ENCODE measurements around the gene LGALS3BP. TPM values are rescaled to one million over a fixed set of nuclear protein-coding genes. Genes with fewer than 3 reads are reported as not detected.
A peak's percentile ranks its signal among the peaks of the same experiment; 100 is the strongest.

LGALS3BP gene
- total RNA-seq, 1 donor from 2014 or later: 417 TPM

GRCh38 chr17:79006046-79006445, 26.3 kb upstream of the LGALS3BP start:
- H3K27me3 ChIP-seq (ENCODE audit: low read depth): no peaks in the 10 kb centered on the region
- intact Hi-C loops (cut with DNase I): no loop called here
- peaks cover 46% of the 10 kb centered on the region for H3K4me1 ChIP-seq
- no peak for TF ChIP-seq CTCF (IDR thresholded peaks at IDR 0.05)
- peaks cover 8% of the 10 kb centered on the region for H3K36me3 ChIP-seq
- DNase-seq: no peak
- H3K9me3 ChIP-seq: no peaks in the 10 kb centered on the region
- no peak overlapping the region for H3K4me3 ChIP-seq
- H3K27ac ChIP-seq: peak overlapping the region; percentile 56
- no peak for ATAC-seq

- Histone ChIP-seq H3K9me3 (no peaks in the 10 kb centered on the region), H3K27me3 (ENCODE audit: low read depth) (no peaks in the 10 kb centered on the region), H3K4me3 (no peak overlapping the region), H3K4me1 (peaks cover 44% of the 10 kb centered on the region), H3K27ac (peak overlapping the region; percentile 56), H3K36me3 (peaks cover 8% of the 10 kb centered on the region)
- intact Hi-C loops (cut with DNase I): no loop called here
- ATAC-seq (peak; percentile 61 to 63), DNase-seq (no peak)
- TF ChIP-seq CTCF (IDR thresholded peaks at IDR 0.05): no peak
These were observed 25.5 kb upstream of the LGALS3BP start for GRCh38 chr17:79005063-79005861.

GRCh38 chr17:79003661-79004411, 24.1 kb upstream of the LGALS3BP start:
- no peak overlapping the region for H3K27ac ChIP-seq
- DNase-seq: no peak

GRCh38 chr17:79002796-79003593, 23.3 kb upstream of the LGALS3BP start:
- no peak for TF ChIP-seq CTCF (IDR thresholded peaks at IDR 0.05)
- H3K9me3 ChIP-seq: no peaks in the 10 kb centered on the region
- no peak overlapping the region for H3K27ac ChIP-seq
- no peak for DNase-seq
- intact Hi-C loops (cut with DNase I): no loop called here
- no peak for ATAC-seq
- H3K4me1 ChIP-seq: peaks cover 30% of the 10 kb centered on the region
- no peak overlapping the region for H3K4me3 ChIP-seq
- H3K36me3 ChIP-seq: peaks cover 27% of the 10 kb centered on the region
- H3K27me3 ChIP-seq (ENCODE audit: low read depth): no peaks in the 10 kb centered on the region

More at GRCh38 chr17:79003661-79004411, 24.1 kb upstream of the LGALS3BP start:
- Histone ChIP-seq H3K36me3 (peaks cover 19% of the 10 kb centered on the region), H3K4me1 (peaks cover 38% of the 10 kb centered on the region), H3K9me3 (no peaks in the 10 kb centered on the region), H3K4me3 (no peak overlapping the region), H3K27me3 (ENCODE audit: low read depth) (no peaks in the 10 kb centered on the region)
- ATAC-seq: no peak
- no peak for TF ChIP-seq CTCF (IDR thresholded peaks at IDR 0.05)
- intact Hi-C loops (cut with DNase I): no loop called here

- H3K9me3 ChIP-seq: no peaks in the 10 kb centered on the region
- no peak overlapping the region for H3K4me3 ChIP-seq
- no peak for TF ChIP-seq CTCF (IDR thresholded peaks at IDR 0.05)
- no peak overlapping the region for H3K27ac ChIP-seq
- intact Hi-C loops (cut with DNase I): no loop called here
- H3K36me3 ChIP-seq: peaks cover 34% of the 10 kb centered on the region
- no peaks in the 10 kb centered on the region for H3K27me3 ChIP-seq (ENCODE audit: low read depth)
- DNase-seq (no peak), ATAC-seq (no peak)
- peaks cover 23% of the 10 kb centered on the region for H3K4me1 ChIP-seq
These were observed 22.6 kb upstream of the LGALS3BP start for GRCh38 chr17:79002291-79002690.

All from lower lobe of right lung (tissue), 2 donors.